ENCODE results near the gene CFAP119.

CFAP119 gene

DNA sequence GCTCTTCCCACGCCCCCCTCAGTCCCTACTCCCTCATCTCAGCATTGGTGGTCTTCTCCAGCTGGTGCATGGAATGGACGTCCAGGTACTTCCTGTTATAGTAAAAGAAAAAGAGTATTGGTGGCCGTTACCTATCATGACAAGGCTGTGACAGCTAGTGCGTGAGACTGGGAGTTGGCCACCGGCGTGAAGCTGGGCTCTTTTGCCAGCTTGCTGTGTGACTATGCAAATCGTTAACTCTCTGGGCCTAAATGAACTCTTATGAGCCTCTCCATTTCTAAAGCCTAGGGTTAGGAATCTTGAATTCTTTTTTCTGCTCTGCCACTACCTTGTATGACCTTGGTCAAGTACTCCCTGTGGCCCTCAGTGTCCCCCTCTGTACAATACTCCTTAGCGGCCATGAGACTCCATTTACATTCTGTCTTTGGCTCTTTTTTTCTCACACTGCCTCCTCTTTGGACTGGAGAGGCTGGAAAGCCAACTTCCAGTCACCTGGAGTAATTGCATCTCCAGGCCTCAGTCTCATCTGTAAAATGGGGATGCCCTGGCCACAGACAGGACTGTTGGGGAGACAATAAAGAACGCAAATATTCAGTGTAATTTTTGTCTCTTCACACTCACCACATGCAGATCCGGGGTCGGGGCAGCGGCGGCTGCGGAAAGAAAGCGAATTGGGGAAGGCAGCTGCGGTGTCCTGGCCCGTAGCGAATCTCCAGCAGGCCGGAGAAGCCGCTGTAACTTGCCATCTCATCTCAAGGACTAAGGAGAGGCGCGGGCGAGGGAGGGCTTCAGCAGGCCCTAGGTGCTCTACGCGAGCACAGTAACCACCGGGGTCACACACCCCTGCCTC, 1.1 kb downstream of the CFAP119 start:
- no peak for FAIRE-seq

DNA sequence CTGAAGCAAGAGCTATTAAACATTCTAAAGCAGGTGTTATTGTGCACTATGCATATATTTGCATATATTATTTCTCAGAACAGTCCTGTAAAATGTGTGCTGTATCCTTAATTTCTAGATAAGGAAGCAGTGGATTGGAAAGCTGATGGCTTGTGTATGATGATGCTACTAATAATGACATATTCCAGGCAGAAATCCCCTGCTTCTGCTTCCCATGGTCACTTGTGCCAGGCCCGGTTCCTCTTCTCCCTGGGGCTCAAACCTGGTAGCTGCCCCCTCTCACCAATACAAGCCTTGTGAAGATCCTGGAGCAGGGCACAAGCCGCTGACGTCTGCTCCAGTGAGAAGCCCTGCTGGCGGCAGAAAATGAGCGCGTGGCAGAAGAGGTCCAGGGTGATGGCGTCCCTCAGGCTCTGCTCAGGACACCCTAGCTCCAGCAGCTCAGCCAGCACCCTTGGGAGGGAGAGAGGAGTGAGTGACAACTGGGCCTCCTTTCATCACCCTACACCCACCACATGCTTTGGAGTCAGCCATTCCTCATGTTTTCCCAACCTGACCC, 1.8 kb downstream of the CFAP119 start:
- FAIRE-seq: no peak

DNA sequence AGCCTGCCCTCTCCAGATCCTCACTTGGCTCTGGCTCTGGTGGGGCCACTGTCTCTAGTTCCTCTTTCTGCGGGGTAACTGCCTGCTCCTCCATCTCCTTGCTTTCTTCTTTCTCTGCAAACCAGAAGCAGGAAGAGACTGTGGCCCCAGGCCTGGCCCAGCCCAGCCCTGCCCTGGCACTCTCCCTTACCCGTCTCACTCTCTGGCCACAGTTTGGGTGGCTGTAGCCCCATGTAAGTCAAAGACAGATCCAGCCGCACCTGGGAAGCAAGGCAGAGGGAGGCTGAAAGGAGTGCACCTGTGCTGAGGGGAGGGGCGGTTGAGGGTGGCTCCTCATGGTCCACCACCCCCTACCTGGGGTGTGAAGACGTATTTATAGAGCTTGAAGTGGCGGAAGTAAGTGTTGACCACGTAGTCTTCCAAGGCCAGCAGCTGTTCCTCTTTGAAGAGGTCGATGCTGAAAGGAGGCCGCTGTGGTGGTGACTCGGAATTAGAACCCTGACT, 2.8 kb downstream of the CFAP119 start:
- no peak for FAIRE-seq

DNA sequence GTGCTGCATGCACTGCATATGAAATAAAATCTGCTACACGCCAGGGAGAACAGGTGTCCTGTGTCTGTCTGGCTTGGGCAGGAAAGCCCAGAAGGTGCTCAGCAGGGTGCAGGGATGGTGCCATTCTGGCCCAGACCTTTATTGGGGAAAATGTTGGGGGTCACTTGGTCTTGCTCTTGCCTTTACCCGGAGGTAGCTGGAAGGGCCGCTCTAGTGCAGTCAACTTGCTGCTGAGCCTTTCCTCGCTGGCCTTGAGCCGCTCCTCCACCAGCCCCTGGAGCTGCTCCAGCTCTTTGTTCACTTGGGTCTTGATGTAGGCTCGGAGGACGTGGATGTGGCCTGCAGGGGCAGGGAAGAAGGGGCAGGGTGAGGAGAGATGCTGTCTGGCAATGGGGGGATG, 4.5 kb downstream of the CFAP119 start:
- no peak for FAIRE-seq

DNA sequence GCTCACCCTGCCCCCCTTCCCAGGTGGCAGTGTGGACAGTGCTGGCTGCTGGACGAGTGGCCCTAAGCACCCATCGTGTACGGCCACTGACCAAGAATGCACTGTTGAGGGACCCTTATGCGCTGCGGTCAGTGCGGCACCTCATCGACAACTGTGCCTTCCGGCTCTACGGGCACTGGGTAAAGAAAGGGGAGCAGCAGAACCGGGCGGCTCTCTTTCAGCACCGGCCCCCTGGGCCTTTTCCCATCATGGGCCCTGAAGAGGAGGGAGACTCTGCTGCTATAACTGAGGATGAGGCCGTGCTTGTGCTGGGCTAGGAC, 5.1 kb downstream of the CFAP119 start:
- FAIRE-seq: no peak

DNA sequence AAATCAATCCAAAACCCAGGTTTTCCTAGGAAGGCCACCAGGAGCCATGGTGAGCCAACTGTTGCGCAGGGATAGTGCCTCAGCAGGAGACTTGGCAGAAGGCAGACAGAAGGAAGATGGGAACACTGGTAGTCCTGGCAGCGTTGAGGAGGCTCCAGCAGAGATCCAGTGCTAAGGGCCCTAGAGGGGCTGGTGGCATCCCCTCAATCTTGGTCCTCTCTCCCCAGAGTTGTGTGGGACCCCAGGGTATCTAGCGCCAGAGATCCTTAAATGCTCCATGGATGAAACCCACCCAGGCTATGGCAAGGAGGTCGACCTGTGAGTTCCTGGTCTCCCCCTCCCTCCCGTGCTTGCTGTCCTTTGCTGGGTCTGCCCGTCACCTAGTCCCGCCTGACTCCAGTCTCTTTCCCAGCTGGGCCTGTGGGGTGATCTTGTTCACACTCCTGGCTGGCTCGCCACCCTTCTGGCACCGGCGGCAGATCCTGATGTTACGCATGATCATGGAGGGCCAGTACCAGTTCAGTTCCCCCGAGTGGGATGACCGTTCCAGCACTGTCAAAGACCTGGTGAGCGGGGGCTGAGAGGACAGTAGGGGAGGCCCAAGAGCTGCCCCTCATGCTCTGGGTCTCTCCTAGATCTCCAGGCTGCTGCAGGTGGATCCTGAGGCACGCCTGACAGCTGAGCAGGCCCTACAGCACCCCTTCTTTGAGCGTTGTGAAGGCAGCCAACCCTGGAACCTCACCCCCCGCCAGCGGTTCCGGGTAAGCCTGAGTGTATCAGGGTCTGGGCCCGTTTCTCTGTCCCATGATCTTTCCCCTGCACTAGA, 5.7 kb downstream of the CFAP119 start:
- FAIRE-seq: no peak

DNA sequence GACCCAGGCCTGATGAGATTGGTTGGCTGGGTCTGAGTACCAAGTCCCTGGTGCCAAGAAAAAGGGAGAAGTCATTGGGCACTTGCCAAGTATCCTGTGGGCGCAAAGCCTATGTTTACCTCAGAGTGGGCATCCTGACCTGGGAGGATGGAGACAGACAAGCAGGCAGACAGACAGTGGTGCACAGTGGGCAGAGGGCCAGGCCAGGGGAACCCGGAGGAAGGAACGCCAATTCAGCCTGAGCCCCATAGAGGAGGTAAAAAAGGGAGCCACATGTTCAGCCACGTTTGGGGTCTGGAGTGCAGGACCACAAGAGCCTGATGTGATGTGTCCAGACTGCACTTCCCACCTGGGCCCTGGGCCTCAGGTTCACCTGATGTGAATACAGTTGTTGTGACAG, 8.3 kb downstream of the CFAP119 start:
- no peak for FAIRE-seq

DNA sequence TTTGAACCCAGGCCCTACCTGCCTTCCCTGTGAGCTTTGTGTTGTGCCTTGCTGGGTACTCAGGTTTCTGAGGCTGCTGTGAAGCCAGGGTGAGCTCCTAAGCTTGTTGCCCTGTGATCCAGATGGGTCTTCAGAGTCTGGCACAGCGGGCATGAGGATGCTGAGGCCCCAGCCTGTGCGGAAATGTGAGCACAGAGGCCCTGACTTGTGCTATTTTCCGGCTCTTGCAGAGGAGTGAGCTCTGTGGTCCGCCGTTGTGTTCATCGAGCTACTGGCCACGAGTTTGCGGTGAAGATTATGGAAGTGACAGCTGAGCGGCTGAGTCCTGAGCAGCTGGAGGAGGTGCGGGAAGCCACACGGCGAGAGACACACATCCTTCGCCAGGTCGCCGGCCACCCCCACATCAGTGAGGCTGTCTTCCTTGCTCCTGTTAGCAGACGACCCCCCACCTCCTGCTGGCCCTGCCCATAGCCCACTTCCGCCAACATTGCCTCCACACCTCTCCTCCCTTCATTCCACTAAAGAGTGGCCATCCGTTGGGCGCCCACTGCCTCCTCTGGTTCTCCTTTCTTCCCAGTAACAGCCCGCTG, 10.9 kb downstream of the CFAP119 start:
- no peak for FAIRE-seq

DNA sequence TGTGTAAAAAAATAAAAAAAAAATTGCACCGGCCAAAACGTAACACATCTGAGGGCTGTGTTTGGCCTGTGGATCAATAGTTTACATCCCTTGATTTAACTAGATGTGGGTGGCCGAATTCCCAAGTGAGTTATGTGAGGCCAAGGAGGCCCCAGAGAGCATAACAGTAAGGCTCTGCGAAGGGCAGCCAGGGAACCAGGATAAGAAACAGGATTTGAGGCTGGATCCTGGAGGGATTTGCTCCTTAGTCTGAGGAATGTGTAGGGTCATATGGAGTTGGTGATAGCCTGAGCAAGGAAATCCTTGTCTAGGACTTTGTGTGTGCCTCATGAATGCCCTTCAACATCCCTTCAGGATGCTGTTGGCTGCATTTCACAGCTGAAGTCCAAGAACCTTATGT, 11.7 kb downstream of the CFAP119 start:
- no peak for FAIRE-seq

DNA sequence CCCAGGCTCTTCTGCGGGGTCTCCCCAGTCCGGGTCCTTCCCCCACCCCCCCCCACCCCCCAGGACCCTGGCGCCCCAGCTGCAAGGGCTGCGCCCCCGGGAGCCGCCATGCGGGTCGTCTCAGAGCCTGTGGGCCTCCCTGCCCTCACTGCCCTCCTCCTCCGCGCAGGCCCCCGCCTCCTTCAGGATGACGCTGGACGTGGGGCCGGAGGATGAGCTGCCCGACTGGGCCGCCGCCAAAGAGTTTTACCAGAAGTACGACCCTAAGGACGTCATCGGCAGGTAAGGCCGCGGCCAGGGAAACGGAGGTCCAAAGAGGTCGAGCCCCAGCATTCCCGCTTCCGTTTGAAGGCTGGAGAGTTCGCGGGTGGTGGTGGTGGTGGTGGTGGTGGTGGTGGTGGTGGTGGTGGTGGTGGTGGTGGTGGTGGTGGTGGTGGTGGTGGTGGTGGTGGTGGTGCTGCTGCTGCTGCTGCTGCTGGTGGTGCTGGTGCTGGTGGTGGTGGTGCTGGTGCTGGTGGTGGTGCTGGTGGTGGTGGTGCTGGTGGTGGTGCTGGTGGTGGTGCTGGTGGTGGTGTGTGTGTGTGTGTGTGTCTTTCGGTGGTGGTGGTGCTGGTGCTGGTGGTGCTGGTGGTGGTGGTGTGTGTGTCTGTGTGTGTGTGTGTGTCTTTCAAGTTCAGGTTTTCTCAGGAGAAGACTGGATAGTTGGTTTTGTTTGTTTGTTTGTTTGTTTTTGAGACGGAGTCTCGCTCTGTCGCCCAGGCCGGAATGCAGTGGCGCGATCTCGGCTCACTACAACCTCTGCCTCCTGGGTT, 13.0 kb downstream of the CFAP119 start:
- no peak for FAIRE-seq

DNA sequence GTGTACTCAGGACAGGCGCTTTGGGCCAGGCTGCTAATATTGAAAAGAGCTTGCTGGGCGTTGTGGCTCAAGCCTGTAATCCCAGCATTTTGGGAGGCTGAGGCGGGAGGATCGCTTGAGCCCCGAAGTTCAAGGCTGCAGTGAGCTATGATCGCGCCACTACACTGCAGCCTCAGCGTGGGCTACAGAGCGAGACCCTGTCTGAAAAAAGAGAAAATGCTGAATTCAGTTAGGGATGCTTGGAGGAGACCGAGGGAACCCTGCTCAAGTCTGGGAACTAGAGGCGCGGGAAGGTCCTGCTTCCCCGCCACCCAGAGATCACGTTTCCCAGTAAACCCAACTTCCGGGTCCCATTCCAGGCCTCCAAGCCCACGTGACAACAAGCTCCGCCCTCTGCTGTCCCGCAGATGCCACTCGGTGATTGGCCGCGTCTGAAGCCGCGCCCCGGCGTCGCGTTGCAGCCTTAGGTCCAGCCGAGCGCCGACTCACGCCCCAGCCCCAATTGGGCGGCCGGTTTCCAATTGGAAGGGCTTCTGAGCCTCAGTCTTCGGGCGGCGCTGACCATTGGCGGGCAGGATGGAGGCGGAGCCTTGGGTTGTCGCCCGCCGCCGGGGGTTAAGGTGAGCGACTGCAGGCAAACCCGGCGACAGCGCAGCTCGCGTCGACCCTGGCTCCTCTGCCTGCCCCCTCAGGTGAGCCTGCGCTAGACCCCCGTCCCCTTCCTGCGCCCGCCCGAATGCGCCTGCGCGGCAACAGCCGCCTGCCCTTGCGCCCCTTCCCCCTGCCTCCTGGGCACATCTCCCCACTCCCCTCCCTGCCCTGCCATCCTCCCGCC, 13.8 kb downstream of the CFAP119 start, which contains the start of gene PHKG2:
Gene PHKG2, plus strand, starts transcription at position 627 of the 835 bp plus-strand sequence. CDS start 396 bp downstream, outside the sequence.
- peak; percentile 85 for FAIRE-seq

DNA sequence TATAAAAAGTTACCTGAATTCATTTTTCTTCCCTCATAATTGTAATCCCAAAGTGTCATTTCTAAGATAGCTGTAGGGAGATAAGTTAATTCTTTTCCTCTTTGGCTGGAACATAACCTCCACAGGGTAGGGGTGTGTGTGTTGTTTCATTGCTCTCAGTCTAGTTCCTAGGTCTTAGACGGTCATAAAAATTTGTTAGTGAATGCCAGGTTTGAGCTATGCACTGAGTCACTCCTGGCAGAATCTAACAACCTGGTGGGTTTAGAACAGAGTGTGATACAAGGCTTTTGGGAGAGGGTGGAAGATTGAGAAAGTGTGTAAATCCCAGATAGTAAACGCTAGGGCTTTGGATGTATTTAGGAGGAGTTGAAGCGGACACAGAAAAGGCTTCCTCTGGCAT, 14.5 kb downstream of the CFAP119 start:
- no peak for FAIRE-seq

DNA sequence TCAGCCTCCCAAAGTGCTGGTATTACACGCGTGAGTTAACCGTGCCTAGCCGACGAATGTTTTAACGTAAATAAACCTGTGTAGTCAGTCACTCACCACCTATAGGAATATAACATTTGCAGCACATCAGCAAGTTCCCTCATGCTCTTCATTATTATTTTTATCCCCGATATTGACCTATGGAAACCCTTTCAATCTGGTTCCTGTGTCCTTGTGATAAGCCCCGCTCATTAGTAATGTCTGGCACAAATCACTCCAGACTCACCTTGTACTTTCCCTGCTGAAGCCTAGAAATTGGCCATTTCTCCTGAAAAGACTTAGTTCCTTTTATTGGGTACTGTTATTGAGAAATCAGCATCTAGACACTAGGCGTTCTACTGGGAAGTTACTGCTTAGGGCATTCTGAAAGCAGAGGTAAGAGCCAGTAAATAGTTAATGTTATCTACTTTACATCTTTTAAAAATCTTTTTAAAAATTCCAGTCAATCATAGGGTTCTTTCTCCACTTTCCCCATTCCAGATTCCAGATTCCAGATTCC, 15.2 kb downstream of the CFAP119 start:
- FAIRE-seq: no peak

DNA sequence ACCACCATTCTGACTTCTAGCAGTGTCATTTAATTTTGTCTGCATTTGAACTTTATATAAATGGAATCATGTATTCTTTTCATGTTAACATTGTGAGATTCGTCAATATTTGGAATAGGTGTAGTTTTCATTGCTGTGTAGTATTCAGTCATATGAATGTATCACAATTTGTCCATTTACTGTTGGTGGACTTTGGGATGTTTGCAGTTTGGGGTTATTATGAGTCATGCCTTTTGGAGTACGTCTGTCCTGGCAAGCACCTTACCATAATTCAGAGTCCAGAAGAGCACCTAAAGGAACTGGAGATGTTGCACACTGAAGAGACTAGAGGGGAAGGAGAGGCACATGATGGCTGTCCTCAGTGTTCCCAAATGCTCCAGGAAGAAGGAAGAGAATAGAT, 16.8 kb downstream of the CFAP119 start:
- FAIRE-seq: no peak

DNA sequence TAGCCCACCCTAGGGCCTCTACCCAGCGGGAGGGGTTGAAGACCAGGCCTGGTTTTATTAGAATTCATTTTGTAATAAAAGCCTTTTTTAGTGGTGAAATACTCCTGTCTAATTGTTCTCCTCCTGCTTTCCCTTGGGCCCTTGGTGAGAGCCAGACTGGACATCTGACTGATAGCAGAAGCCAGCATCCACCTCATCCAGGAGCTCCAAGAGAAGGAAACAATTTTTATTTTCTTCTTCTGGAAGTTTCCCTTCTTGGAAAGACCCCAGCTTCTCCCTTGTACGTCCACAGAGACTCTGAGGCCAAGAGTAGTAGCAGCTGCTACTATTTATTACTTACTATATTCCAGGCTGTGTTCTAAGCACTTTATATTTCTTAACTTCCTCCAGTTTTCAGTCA, 17.7 kb downstream of the CFAP119 start:
- no peak for FAIRE-seq

DNA sequence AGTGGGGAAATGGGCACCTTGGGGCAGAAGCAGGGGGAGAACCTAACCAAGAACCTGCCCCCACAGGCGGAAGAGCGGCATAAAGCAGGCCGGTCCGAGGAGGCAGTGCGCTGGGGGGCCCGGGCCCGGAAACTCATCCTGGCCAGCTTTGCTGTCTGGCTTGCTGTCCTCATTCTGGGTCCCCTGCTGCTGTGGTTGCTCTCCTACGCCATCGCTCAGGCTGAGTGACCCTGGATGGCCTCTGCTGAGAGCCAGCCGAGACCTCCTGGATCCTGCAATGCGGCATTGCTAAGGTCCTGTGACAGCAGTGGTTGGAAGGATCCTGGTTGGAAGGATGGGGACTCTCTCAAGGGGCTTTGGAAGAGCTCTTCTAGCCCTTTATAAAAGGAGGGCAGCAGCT, 18.1 kb downstream of the CFAP119 start:
- no peak for FAIRE-seq

DNA sequence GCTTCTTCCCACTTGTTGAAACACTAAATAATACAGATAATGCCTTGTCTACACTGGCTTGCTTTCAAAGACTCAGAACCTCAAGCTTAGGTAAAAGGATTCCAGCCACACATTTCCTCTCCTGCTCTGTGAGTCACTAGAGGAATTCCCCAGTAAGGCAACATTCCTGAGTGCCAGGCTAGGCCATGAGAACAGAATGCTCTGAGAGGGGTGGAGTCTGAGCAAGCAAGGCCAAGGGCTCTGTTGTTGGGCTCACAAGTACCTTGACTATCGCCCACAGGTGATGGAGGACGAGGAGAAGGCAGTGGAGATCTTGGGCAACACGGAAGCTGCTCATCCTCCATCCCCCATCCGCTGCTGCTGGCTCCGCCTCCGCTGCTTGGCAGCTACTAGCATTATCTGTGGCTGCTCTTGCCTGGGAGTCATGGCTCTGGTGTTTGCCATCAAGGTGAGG, 20.4 kb downstream of the CFAP119 start:
- no peak for FAIRE-seq

DNA sequence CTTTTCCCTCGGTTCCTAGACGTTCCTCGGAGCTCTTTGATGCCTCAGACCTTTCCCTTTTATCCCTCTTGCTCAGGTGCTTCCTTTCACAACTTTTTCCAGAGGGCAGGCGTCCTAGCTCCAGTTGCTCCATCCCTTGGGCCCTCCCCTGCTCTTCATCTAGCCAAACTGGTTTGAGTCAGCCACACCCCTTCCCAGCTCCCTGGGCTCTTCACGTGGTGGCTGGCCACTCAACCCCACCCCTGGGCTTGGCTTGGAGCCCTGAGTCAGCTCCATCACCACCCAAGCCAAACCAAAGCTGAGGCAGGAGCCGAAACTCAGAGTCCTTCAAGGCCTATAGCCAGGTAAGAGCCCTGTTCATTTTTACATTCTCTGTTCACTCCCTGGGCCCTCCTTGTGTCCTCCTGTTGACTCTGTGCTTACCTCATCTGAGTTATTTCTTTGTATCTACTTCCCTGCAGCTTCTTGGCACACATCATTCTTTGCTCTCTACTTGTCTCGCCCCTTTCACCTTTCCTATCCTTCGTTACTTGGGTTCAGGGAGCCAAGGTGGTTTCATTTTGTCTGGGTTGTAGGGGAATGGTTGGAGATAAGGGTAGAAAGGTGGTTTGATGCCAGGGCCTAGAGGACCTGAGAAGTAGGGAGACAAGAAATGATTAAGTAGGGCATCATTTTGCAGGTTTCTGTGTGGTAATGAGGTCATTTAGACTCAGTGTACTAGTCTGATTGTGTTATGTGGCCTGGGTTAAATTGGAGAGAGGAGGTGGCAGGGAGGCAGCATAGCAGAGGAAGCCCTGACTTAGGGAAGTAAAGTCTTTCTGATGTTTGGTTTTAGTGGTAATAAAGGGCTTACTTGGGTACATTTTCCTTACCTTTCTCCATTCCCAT, 21.3 kb downstream of the CFAP119 start:
- FAIRE-seq: no peak

DNA sequence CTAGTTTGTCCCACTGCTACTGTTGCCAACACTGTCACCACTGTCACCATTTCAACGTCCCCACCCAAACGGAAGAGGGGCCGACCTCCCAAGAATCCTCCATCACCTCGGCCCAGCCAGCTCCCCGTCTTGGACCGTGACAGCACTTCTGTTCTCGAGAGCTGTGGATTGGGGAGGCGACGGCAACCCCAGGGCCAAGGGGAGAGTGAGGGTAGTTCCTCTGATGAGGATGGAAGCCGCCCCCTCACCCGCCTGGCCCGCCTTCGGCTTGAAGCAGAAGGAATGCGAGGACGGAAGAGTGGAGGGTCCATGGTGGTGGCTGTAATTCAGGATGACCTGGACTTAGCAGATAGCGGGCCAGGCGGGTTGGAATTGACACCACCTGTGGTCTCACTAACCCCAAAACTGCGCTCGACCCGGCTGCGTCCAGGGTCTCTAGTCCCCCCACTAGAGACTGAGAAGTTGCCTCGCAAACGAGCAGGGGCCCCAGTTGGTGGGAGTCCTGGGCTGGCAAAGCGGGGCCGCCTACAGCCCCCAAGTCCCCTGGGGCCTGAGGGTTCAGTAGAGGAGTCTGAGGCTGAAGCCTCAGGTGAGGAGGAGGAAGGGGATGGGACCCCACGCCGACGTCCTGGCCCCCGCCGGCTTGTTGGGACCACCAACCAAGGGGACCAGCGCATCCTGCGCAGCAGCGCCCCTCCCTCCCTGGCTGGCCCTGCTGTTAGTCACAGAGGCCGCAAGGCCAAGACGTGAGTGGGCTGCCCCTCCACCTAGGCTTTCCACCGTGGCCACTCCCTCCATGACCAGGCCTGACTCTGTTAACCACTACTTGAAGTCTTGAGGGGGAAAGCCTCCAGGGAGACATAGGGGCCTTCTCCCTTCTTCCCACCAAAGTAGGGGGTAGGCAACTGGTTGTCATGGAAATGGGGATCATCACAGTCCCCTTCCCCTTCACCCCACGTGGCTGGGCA, 22.6 kb downstream of the CFAP119 start:
- FAIRE-seq: no peak

All from colon (tissue), 2 donors.